GM18508 (cell line): ENCODE data around the gene EDDM3A.
"Not testable (repeated sequence)": the region's sequence is repeated elsewhere in the genome, so short reads cannot be mapped to it uniquely, and the experiment has no call there.

ENCODE experiments used
- ATAC-seq: cut with Tn5 transposase; IDR thresholded peaks from one replicate; pipeline ENCODE4 v1.9.1; 2021; ENCODE audit warnings: moderate number of reproducible peaks; ENCODE audit not compliant: insufficient read depth, unreplicated experiment

The EDDM3A gene, protein sequence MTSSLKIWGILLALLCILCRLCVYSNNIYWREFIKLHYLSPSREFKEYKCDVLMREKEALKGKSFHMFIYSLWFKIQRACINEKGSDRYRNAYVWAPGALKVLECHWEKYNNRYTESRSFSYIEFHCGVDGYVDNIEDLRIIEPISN

GRCh38 chr14:20745571-20746358 lies at the start of gene EDDM3A:
Gene EDDM3A (plus strand): TSS chr14:20745887. CDS start chr14:20747581, 1,694 bp downstream.
- no peak for ATAC-seq

DNA sequence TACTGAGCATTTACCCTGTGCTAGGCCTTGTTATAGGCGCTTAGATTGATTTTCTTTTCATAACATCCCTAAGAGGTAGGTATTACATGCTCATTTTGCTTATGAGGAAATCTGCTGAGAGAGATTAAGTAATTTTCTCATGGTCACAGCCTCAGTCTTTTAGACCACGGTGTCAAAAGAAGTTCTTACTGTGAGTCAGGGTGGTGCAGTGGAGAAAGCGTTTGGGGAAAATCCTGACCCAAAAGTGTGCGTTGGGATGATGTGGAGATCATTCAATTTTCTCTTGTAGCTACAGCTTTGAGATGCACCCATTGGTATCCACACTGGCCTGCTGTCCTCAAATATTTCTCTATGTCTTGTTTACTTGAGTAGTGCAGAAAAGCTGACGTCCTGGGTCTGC lies 48.9 kb upstream of the EDDM3A start:
- ATAC-seq: no peak

GRCh38 chr14:20697273-20698017 lies 48.2 kb upstream of the EDDM3A start:
- no peak for ATAC-seq

- ATAC-seq: no peak
Measured at GRCh38 chr14:20698018-20698329, 47.7 kb upstream of the EDDM3A start.

DNA sequence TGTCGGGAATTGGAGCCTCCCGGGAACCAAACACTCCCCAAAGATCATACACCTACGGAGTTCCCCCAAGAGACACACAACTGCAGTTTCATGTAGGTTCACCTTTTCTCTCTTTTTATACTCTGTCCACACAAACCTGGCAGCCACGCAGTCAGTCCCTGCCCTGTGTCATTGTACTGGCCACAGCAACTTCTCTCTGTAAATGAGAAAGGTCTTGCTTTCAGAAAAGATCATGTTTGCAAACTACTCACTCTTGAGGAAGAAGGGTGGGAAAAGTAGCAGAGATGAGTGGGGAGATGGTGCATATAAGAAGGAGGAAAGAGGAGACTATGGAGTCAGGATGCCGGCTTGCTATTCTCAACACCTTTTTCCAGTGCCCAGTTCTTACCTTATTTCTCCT lies 46.8 kb upstream of the EDDM3A start:
- ATAC-seq: no peak

GRCh38 chr14:20699931-20700330 lies 45.8 kb upstream of the EDDM3A start:
- no peak for ATAC-seq

GRCh38 chr14:20700965-20701364 lies 44.7 kb upstream of the EDDM3A start:
- ATAC-seq: not testable (repeated sequence)

- ATAC-seq: no peak
Measured at GRCh38 chr14:20706657-20707355, 38.9 kb upstream of the EDDM3A start.

- no peak for ATAC-seq
Measured at GRCh38 chr14:20707622-20708021, 38.1 kb upstream of the EDDM3A start.

- no peak for ATAC-seq
Measured at GRCh38 chr14:20711261-20711660, 34.4 kb upstream of the EDDM3A start.

DNA sequence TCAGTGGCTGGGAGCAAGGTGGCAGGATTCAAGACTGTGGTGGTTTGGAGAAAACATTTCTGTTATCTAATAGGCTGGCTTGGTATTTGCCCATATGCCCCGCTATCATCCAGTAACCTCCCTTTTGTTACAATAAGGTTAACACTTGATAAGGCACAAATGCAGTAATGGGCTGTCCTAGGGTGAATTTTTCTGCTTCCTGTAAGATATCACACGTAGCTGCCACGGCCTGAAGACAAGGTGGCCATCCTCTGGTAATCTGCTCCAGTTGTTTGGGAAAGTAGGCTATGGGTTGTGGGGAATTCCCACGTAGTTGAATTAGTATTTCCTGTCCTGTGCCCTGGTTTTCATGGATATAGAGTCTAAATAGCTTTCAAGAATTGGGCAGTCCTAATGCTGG lies 34.0 kb upstream of the EDDM3A start:
- no peak for ATAC-seq

DNA sequence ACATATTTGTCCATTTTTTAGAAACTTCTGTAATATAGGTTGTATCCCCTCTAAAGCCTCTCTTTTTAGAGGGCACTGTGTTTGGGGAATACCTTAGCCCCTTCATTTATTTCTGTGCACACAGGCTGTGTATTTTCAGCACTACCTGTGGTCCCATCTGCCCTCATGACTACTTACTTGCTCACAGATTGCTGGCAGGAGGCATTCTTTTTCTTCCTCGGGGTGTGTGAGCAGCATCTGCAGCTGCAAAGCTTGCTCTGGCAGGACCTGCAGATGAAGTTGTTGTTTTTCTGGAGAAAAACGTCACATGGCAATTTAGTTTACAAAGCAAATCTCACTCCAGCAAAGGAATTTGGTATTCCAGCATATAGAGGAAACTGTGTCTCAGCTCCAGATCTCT lies 32.8 kb upstream of the EDDM3A start:
- ATAC-seq: no peak

GRCh38 chr14:20714593-20715250 lies 31.0 kb upstream of the EDDM3A start:
- ATAC-seq: no peak

DNA sequence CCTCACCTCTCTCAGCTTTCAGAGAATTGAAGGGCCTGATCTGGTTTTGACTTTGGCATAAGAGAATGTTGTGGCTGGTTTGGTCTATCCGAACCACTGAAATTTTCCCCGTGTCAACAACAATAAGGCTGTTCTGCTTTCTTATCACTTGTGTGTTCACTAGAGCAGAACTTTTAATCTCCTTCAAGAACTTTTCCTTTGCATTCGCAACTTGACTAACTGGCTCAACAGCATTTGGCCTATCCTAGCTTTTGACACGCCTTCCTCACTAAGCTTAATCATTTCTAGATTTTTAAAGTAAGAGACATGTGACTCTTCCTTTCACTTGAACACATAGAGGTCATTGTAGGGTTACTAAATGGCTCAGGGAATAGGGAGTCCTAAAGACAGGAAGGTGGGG lies 25.9 kb upstream of the EDDM3A start:
- no peak for ATAC-seq

DNA sequence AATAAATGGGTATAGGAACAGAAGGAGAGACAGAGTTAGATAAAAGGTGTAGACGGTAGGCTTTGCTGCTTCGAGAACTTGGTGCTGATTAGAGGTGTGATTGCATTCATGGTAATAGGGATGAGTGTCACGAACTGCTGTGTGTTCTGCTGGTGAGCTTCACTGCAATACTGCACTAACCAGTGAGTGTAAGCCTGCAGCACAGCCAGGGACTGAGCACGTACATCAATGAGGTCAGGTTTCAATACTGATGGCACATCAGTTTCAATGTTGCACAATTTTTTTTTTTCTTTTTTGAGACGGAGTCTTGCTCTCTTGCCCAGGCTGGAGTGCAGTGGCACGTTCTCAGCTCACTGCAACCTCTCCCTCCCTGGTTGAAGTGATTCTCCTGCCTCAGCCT lies 24.9 kb upstream of the EDDM3A start:
- ATAC-seq: no peak

DNA sequence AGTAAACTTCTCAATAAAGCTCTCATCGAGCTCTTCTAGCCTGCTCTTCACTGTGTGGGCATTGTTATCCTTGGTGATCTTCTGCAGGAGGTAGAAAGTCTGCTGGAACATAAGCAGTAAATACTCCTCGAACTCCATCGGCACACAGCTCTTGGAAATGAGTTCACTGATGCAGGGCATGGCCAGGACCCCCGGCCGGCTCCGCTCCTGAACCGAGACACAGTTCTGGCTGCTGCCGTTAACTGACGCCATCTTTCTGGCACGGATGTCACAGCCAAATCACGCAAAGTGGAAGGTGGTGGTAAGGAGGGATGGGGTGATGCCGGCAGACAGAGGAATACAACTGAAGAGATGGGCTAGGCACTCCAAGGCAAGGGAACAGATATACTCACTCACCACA lies 23.7 kb upstream of the EDDM3A start:
- ATAC-seq: no peak

DNA sequence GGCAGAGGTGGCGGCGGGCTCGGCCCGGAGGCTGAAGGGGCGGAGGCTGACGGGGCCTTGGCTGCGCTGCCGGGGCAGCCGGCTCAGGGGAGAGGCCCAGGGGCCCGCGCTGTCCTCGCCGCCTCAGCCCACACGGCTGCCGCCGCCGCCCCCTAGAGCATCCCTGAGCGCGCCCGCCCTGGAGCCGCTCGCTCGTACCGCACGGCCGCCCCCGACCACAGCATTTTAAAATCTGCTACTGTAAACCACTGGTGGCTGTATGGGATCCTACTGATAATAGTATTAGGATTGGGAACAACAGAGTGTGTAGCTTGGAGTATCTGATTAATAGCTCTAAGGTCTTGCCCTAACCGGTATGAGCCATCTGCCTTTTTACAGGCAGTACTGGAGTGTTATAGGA lies 22.2 kb upstream of the EDDM3A start:
- ATAC-seq: no peak

- ATAC-seq: not testable (repeated sequence)
Measured at GRCh38 chr14:20726121-20726520, 19.6 kb upstream of the EDDM3A start.

GRCh38 chr14:20726531-20726930 lies 19.2 kb upstream of the EDDM3A start:
- ATAC-seq: no peak

DNA sequence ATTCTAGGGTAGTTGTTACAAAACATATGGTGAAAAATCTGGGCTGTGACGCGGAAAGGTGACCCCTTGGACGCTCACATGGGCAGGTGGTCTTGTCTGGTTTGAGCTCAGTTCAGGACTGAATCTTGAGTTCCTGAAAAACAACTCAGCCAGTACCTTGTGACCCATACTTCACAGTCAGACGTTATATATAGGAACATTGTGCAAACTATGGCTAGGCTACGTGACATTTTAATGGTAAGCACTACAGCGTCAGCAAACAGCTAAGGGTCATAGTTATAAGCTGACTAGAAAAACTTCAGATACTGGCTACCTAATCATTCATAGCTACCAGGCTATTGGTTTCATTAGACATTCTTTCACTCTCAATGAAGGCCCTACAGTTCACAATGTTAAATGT lies 14.8 kb upstream of the EDDM3A start:
- no peak for ATAC-seq
